IMR-90 (cell line): ENCODE measurements around the gene SLAMF8. TPM values are rescaled to one million over a fixed set of nuclear protein-coding genes. Genes with fewer than 3 reads are reported as not detected.
A peak's percentile ranks its signal among the peaks of the same experiment; 100 is the strongest.

Experiments used
- ELK1 ChIP-seq: fragments of 150-350 bp; IDR thresholded peaks from 2 replicates; pipeline ENCODE4 v1.6.1; 2016; ENCODE audit warnings: low read depth, mild to moderate bottlenecking, low read length, moderate library complexity, borderline replicate concordance
- FOS ChIP-seq: fragments of 150-350 bp; IDR thresholded peaks from 2 replicates; pipeline ENCODE4 v1.6.1; 2016; ENCODE audit warnings: low read depth, low read length
- MXI1 ChIP-seq: IDR thresholded peaks from 2 replicates; pipeline ENCODE4 v1.6.1; 2012; ENCODE audit warnings: low read depth, mild to moderate bottlenecking, low read length, moderate library complexity, borderline replicate concordance
- POLR2A ChIP-seq: IDR thresholded peaks from 2 replicates; pipeline ENCODE4 v1.6.1; 2012; ENCODE audit warnings: mild to moderate bottlenecking, low read depth, low read length
- polyA plus RNA-seq, 3 experiments: library from polyadenylated mRNA; depleted of rRNA; stranded (reverse); fragments of >200 nt; gene quantifications; 2 replicates each; pipeline ENCODE4 v1.2.3, GENCODE V29; 2012; ENCODE audit warnings: low replicate concordance in 1 of 3
- total RNA-seq: library from RNA; depleted of rRNA; stranded (reverse); fragments of >200 nt; gene quantifications from 2 replicates; pipeline ENCODE4 v1.2.3, GENCODE V29; 2012

SLAMF8 gene
- total and polyA plus RNA-seq, 2 of the 4 experiments (the other 2 are of a cell fraction), result 0.07 TPM; not detected in 1

DNA sequence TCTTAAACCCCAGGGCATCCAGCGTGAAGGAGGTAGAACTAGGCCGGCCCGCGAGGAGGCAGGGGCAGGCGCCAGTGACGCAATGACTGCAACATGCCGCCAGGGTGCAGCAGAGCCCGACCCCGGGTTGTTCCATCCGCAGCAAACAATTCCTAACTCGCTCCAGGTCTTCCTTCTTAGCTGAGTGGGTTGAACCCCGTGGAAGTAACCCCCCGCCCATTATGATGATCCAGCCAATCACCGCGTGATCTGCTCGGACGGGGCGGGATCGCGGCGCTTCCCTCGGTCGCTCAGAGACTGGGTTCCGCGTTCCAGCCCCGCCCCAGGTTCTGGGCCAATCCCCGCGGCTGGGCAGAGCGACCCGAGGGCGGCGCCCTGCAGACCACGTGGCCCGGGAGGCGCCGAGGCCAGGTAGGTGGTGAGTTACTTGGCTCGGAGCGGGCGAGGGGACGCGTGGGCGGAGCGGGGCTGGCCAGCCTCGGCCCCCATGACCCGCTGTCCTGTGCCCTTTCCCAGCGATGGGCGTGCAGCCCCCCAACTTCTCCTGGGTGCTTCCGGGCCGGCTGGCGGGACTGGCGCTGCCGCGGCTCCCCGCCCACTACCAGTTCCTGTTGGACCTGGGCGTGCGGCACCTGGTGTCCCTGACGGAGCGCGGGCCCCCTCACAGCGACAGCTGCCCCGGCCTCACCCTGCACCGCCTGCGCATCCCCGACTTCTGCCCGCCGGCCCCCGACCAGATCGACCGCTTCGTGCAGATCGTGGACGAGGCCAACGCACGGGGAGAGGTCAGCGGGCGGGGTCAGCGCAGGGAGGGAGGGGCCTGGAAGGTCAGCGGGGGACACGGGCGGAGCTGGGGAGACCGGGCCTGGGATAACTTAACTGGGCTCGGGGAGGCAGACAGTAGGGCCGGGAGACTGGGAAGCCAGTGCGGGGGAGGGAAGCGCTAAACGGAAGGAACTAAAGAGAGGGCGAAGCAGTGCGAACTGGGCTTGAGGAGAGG lies 45.8 kb upstream of the SLAMF8 start, which contains the start of gene DUSP23 (continued):
- no peak for TF ChIP-seq ELK1
- peak; percentile 85; the same call in 1 of the 2 replicates for TF ChIP-seq MXI1
- TF ChIP-seq POLR2A, result no peak
- no peak for TF ChIP-seq FOS
